ENCODE results near the gene NOL8. TPM values are rescaled to one million over a fixed set of nuclear protein-coding genes. Genes with fewer than 3 reads are reported as not detected.

The NOL8 gene
- total RNA-seq, 1 experiment from 2014 or later = 48.4 TPM

GRCh38 chr9:92253656-92254055 is 71.5 kb downstream of the NOL8 start:
- Mint-ChIP-seq H3K27me3 (ENCODE audit: low read depth) (no peaks in the 10 kb centered on the region), H3K4me1 (no peaks in the 10 kb centered on the region), H3K4me3 (no peak overlapping the region), H3K9me3 (no peaks in the 10 kb centered on the region), H3K27ac (no peak overlapping the region), H3K36me3 (ENCODE audit: insufficient read depth in 1 of 3, low read depth in 3 of 3) (peaks cover 49 to 95% (median 93%) of the 10 kb centered on the region in 3 experiments)
- no peak overlapping the region for H3K27ac ChIP-seq (ENCODE audit: insufficient read length, low read depth, low read length)
- H2BK15ac ChIP-seq (ENCODE audit: low read depth, low read length) = no peak overlapping the region
- H3K14ac ChIP-seq (ENCODE audit: insufficient read depth, low read length) = no peak overlapping the region
- WGBS (ENCODE audit: extremely low coverage, insufficient read length, low lambda C conversion rate) = no CpG with 5 or more reads among the region's 4 CpGs
- no peak overlapping the region for H3K9ac ChIP-seq (ENCODE audit: extremely low read depth, insufficient read length, low read length)
- H2AK5ac ChIP-seq (ENCODE audit: insufficient read length, low read length) = no peak overlapping the region
- H3K4me2 ChIP-seq (ENCODE audit: insufficient read depth, insufficient read length, low read length) = no peak overlapping the region
- no peaks in the 10 kb centered on the region for H3K23me2 ChIP-seq (ENCODE audit: insufficient read length, low read depth, low read length, poor library complexity, severe bottlenecking)
- no peaks in the 10 kb centered on the region for H3K9me3 ChIP-seq (ENCODE audit: control insufficient read depth, low read depth, low read length)
- no peak overlapping the region for H2BK5ac ChIP-seq (ENCODE audit: insufficient read length, low read length)
- no peak overlapping the region for H3K23ac ChIP-seq (ENCODE audit: insufficient read length, low read depth, low read length)
- H3K79me2 ChIP-seq (ENCODE audit: insufficient read depth, low read length) = no peaks in the 10 kb centered on the region
- H4K8ac ChIP-seq (replicated peaks; ENCODE audit: insufficient read length, low read depth, low read length) = no peak overlapping the region
- H4K91ac ChIP-seq (ENCODE audit: insufficient read length, low read depth, low read length) = no peak overlapping the region
- H3K4ac ChIP-seq (ENCODE audit: low read depth, low read length) = no peak overlapping the region
- no peak overlapping the region for H3K18ac ChIP-seq (ENCODE audit: insufficient read length, low read depth, low read length)
- no peaks in the 10 kb centered on the region for H3K27me3 ChIP-seq (ENCODE audit: insufficient read depth, low read length)
- no peak overlapping the region for H2BK12ac ChIP-seq (ENCODE audit: insufficient read length, low read depth, low read length)
- H4K20me1 ChIP-seq (ENCODE audit: control insufficient read depth, insufficient read depth, insufficient read length) = no peaks in the 10 kb centered on the region
- no peak overlapping the region for H3T11ph ChIP-seq (ENCODE audit: low read length)
- no peak for TF ChIP-seq CTCF (conservative IDR thresholded peaks at IDR 0.05)
- no peak overlapping the region for H2BK120ac ChIP-seq (ENCODE audit: low read depth, low read length, poor library complexity, severe bottlenecking)
- H3K79me1 ChIP-seq (ENCODE audit: insufficient read depth, low read depth, low read length, poor library complexity, severe bottlenecking) = no peaks in the 10 kb centered on the region
- no peak overlapping the region for H2AFZ ChIP-seq (ENCODE audit: low read length)
- H3K56ac ChIP-seq (ENCODE audit: insufficient read length, low read depth, low read length) = peak overlapping the region; percentile 11
- H3K4me1 ChIP-seq (ENCODE audit: insufficient read depth, low read length) = no peaks in the 10 kb centered on the region
- no peak overlapping the region for H2BK20ac ChIP-seq (ENCODE audit: low read depth, low read length, poor library complexity, severe bottlenecking)
- DNase-seq = no peak
- no peak overlapping the region for H4K5ac ChIP-seq (ENCODE audit: insufficient read length, low read depth, low read length)

Data from H9 (cell line).